ENCODE measurements around the gene SLC22A23. TPM values are rescaled to one million over a fixed set of nuclear protein-coding genes. Genes with fewer than 3 reads are reported as not detected.
A peak's percentile ranks its signal among the peaks of the same experiment; 100 is the strongest.

The SLC22A23 gene
- total RNA-seq, 1 donor from 2014 or later, result 14.6 TPM

- Mint-ChIP-seq H3K36me3 (ENCODE audit: low read depth) (peaks cover 3% of the 10 kb centered on the region), H3K9me3 (no peaks in the 10 kb centered on the region), H3K4me1 (peaks cover 48% of the 10 kb centered on the region), H3K27me3 (ENCODE audit: low read depth) (no peaks in the 10 kb centered on the region), H3K27ac (ENCODE audit: unreplicated experiment) (no peak overlapping the region), H3K4me3 (no peak overlapping the region)
- no peak for TF ChIP-seq CTCF (conservative IDR thresholded peaks at IDR 0.05)
- DNase-seq (ENCODE audit: low read depth, low spot score), result no peak
Measured at GRCh38 chr6:3326184-3326971, 130.5 kb downstream of the SLC22A23 start.

- Mint-ChIP-seq H3K27ac (ENCODE audit: unreplicated experiment) (no peak overlapping the region), H3K36me3 (ENCODE audit: low read depth) (peaks cover 3% of the 10 kb centered on the region), H3K9me3 (no peaks in the 10 kb centered on the region), H3K27me3 (ENCODE audit: low read depth) (no peaks in the 10 kb centered on the region), H3K4me1 (peaks cover 40% of the 10 kb centered on the region), H3K4me3 (no peak overlapping the region)
- no peak for TF ChIP-seq CTCF (conservative IDR thresholded peaks at IDR 0.05)
- DNase-seq (ENCODE audit: low read depth, low spot score), result no peak
Measured at GRCh38 chr6:3325210-3325609, 131.6 kb downstream of the SLC22A23 start.

- TF ChIP-seq CTCF (conservative IDR thresholded peaks at IDR 0.05), result no peak
- no peaks in the 10 kb centered on the region for H3K9me3 Mint-ChIP-seq
- peak overlapping the region; percentile 97 for H3K27ac Mint-ChIP-seq (ENCODE audit: unreplicated experiment)
- DNase-seq (ENCODE audit: low read depth, low spot score), result no peak
- H3K4me3 Mint-ChIP-seq, result no peak overlapping the region
- H3K4me1 Mint-ChIP-seq, result peaks cover 35% of the 10 kb centered on the region
- H3K27me3 Mint-ChIP-seq (ENCODE audit: low read depth), result no peaks in the 10 kb centered on the region
- peaks cover 3% of the 10 kb centered on the region for H3K36me3 Mint-ChIP-seq (ENCODE audit: low read depth)
Measured at GRCh38 chr6:3324262-3324942, 132.4 kb downstream of the SLC22A23 start.

GRCh38 chr6:3323696-3324261 is 133.1 kb downstream of the SLC22A23 start:
- TF ChIP-seq CTCF (conservative IDR thresholded peaks at IDR 0.05), result no peak
- Mint-ChIP-seq H3K4me1 (peaks cover 29% of the 10 kb centered on the region), H3K4me3 (no peak overlapping the region), H3K27me3 (ENCODE audit: low read depth) (no peaks in the 10 kb centered on the region), H3K36me3 (ENCODE audit: low read depth) (peaks cover 3% of the 10 kb centered on the region), H3K9me3 (no peaks in the 10 kb centered on the region), H3K27ac (ENCODE audit: unreplicated experiment) (peak overlapping the region; percentile 76)
- no peak for DNase-seq (ENCODE audit: low read depth, low spot score)

GRCh38 chr6:3323148-3323547 is 133.7 kb downstream of the SLC22A23 start:
- H3K4me3 Mint-ChIP-seq, result no peak overlapping the region
- H3K36me3 Mint-ChIP-seq (ENCODE audit: low read depth), result peaks cover 3% of the 10 kb centered on the region
- TF ChIP-seq CTCF (conservative IDR thresholded peaks at IDR 0.05), result no peak
- H3K27me3 Mint-ChIP-seq (ENCODE audit: low read depth), result no peaks in the 10 kb centered on the region
- H3K27ac Mint-ChIP-seq (ENCODE audit: unreplicated experiment), result no peak overlapping the region
- no peaks in the 10 kb centered on the region for H3K9me3 Mint-ChIP-seq
- peaks cover 24% of the 10 kb centered on the region for H3K4me1 Mint-ChIP-seq
- no peak for DNase-seq (ENCODE audit: low read depth, low spot score)
